GM19043 (cell line): ENCODE results near the gene CMKLR1.

ENCODE experiments used
- ATAC-seq: cut with Tn5 transposase; IDR thresholded peaks from one replicate; pipeline ENCODE4 v1.9.1; 2021; ENCODE audit warnings: low read depth; ENCODE audit not compliant: unreplicated experiment

The CMKLR1 gene

GRCh38 chr12:108338915-108339657 lies at the start of gene CMKLR1:
TSS of gene CMKLR1 (minus strand) at chr12:108339311. CDS start at chr12:108293591, 45,720 bp downstream.
- ATAC-seq, result no peak

GRCh38 chr12:108387771-108388170 lies 48.7 kb upstream of the CMKLR1 start:
- no peak for ATAC-seq

- no peak for ATAC-seq
Measured at GRCh38 chr12:108386709-108387360, 47.7 kb upstream of the CMKLR1 start.

GRCh38 chr12:108382437-108382801 lies 43.3 kb upstream of the CMKLR1 start:
- ATAC-seq, result no peak

- ATAC-seq, result no peak
Measured at GRCh38 chr12:108381787-108382436, 42.8 kb upstream of the CMKLR1 start.

GRCh38 chr12:108380382-108380781 lies 41.3 kb upstream of the CMKLR1 start:
- ATAC-seq, result no peak

- ATAC-seq, result no peak
Measured at GRCh38 chr12:108379823-108380222, 40.7 kb upstream of the CMKLR1 start.

GRCh38 chr12:108378926-108379325 lies 39.8 kb upstream of the CMKLR1 start:
- ATAC-seq, result no peak

- ATAC-seq, result no peak
Measured at GRCh38 chr12:108377260-108377659, 38.1 kb upstream of the CMKLR1 start.

GRCh38 chr12:108375986-108376663 lies 37.0 kb upstream of the CMKLR1 start:
- no peak for ATAC-seq

- no peak for ATAC-seq
Measured at GRCh38 chr12:108374596-108375320, 35.6 kb upstream of the CMKLR1 start.

- ATAC-seq, result no peak
Measured at GRCh38 chr12:108373111-108373510, 34.0 kb upstream of the CMKLR1 start.

GRCh38 chr12:108371801-108372344 lies 32.8 kb upstream of the CMKLR1 start:
- no peak for ATAC-seq

GRCh38 chr12:108370415-108370814 lies 31.3 kb upstream of the CMKLR1 start:
- ATAC-seq, result no peak

- ATAC-seq, result no peak
Measured at GRCh38 chr12:108369736-108370396, 30.8 kb upstream of the CMKLR1 start.

- ATAC-seq, result no peak
Measured at GRCh38 chr12:108368089-108368488, 29.0 kb upstream of the CMKLR1 start.

GRCh38 chr12:108367436-108367835 lies 28.3 kb upstream of the CMKLR1 start:
- no peak for ATAC-seq

GRCh38 chr12:108365324-108365723 lies 26.2 kb upstream of the CMKLR1 start:
- no peak for ATAC-seq

- ATAC-seq, result no peak
Measured at GRCh38 chr12:108364879-108365278, 25.8 kb upstream of the CMKLR1 start.

GRCh38 chr12:108363565-108363964 lies 24.5 kb upstream of the CMKLR1 start:
- ATAC-seq, result no peak
